Lung microvascular endothelial cell (primary cell): ENCODE results near the gene PPME1. TPM values are rescaled to one million over a fixed set of nuclear protein-coding genes. Genes with fewer than 3 reads are reported as not detected.
A peak's percentile ranks its signal among the peaks of the same experiment; 100 is the strongest.

ENCODE experiments used
- DNase-seq, 2 donors: peaks; one replicate each; pipeline versions ENCODE4 v3.0.0 to v3.0.0-alpha.2; 2010; ENCODE audit warnings: low read depth in 2 of 2
- total RNA-seq: library from RNA; depleted of rRNA; stranded (reverse); fragments of >200 nt; gene quantifications from 2 replicates; pipeline ENCODE4 v1.2.1, GENCODE V29; 2014

PPME1 gene
- total RNA-seq, 1 donor from 2014 or later, result 25.6 TPM

GRCh38 chr11:74280494-74280893, 109.4 kb downstream of the PPME1 start:
- no peak for DNase-seq

GRCh38 chr11:74282421-74282820, 111.3 kb downstream of the PPME1 start:
- DNase-seq, result no peak

DNA sequence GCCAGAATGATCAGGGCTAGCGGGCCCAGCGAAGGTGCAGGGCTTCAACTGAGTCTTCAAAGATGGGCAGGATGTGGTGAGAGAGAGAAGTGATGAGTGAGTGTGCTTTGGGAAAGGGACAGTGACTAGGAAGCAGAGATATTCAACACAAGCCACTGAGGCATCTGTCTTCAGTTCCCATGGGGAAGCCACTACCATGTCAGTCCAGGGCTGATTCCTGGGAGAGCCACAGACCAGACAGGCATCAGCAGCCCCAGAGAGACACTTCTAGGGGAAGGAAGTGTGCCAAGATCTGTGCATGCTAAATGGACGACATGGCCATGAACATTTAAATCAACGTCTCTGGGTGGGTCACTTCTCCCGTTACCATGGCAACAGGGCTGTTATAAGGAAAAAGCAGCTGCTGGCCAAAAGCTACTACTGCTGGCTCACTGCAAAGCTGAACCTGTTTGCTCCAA, 111.9 kb downstream of the PPME1 start:
- peak; percentile 7 to 48 for DNase-seq

GRCh38 chr11:74283580-74284180, 112.6 kb downstream of the PPME1 start:
- DNase-seq, result no peak

DNA sequence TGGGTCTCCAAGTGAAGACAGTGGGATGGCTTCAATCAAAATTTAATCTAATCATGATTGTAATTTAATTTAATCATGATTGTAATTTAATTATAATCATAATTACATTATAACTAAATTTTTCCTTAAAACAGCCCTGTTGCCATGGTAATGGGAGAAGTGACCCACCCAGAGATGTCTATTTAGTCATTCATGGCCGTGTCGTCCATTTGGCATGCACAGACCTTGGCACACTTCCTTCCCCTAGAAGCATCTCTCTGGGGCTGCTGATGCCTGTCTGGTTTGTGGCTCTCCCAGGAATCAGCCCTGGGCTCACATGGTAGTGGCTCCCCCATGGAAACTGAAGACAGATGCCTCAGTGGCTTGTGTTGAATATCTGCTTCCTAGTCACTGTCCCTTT, 113.4 kb downstream of the PPME1 start:
- no peak for DNase-seq

- peak; percentile 61 to 96 for DNase-seq
Observed at GRCh38 chr11:74288161-74288560, 117.1 kb downstream of the PPME1 start.

DNA sequence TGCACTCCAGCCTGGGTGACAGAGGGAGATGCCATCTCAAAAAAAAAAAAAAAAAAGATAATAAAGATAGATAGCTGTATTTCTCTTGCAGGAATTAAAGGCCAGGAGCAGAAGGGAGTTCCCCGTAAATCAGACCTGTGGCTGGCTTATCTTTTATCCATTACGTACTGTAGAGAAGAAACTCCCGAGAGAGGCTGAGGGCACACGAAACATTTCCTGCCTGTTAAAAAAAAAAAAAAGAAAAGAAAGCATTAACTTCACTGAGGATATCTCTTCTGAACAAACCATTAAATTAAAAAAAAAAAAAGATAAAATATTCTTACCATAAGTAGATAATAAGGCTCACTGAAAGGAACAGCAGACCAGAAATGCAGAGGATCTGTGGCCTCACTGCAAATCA, 117.8 kb downstream of the PPME1 start:
- DNase-seq, result peak; percentile 27 to 66

DNA sequence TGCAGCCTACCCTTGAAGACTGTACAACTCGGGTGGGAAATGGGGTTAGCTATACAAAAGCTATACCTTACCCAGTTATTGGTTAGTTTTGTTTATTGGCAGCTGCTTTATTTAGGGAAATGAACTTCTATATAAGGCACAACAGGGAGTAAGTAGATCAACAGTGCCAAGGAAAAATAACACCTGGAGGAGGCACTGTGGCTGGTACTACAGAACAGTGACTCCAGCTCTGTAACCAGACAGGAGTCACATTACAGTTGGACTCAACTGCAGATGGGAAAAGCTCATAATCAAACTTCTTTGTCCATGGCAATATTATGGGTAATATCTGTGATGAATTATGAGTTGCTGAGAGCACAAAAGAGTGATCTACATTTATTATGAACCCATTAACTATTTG, 126.4 kb downstream of the PPME1 start:
- no peak for DNase-seq

- DNase-seq, result peak in 1 of 2 donors; percentile 36
Observed at GRCh38 chr11:74299015-74299414, 127.9 kb downstream of the PPME1 start.

Other genes starting within 250 kb of the PPME1 start
- not detected in 2 replicates for gene DNAJB13, start 220.3 kb upstream of the PPME1 start, total RNA-seq
- gene UCP2, start 188.4 kb upstream of the PPME1 start, total RNA-seq, result 2.2 and 6.5 TPM in 2 replicates
- 0.22 and 0.40 TPM in 2 replicates for gene UCP3, start 162.2 kb upstream of the PPME1 start, total RNA-seq
- 6.8 and 10.7 TPM in 2 replicates for gene C2CD3, start 287 bp upstream of the PPME1 start, total RNA-seq
- gene P4HA3, start 140.4 kb downstream of the PPME1 start, total RNA-seq, result 36.3 and 52.3 TPM in 2 replicates
- 31.4 and 40.1 TPM in 2 replicates for gene PGM2L1, start 227.1 kb downstream of the PPME1 start, total RNA-seq